DND-41 (cell line): Measurements from ENCODE around the gene EPHA1.

Experiments used
- EZH2 ChIP-seq: IDR thresholded peaks from 3 replicates; pipeline ENCODE4 v1.6.1; 2012; ENCODE audit warnings: borderline replicate concordance, low read depth, mild to moderate bottlenecking, moderate library complexity, low read length, inconsistent platforms; ENCODE audit not compliant: severe bottlenecking
- TF ChIP-seq, protein P1 (sequence below): IDR thresholded peaks from 2 replicates; pipeline ENCODE4 v1.5.1; 2012; ENCODE audit warnings: borderline replicate concordance, low read length, moderate library complexity, mild to moderate bottlenecking; ENCODE audit not compliant: poor library complexity, severe bottlenecking; ENCODE audit errors: extremely low read depth

- no peak for TF ChIP-seq EZH2
- TF ChIP-seq, protein P1, sequence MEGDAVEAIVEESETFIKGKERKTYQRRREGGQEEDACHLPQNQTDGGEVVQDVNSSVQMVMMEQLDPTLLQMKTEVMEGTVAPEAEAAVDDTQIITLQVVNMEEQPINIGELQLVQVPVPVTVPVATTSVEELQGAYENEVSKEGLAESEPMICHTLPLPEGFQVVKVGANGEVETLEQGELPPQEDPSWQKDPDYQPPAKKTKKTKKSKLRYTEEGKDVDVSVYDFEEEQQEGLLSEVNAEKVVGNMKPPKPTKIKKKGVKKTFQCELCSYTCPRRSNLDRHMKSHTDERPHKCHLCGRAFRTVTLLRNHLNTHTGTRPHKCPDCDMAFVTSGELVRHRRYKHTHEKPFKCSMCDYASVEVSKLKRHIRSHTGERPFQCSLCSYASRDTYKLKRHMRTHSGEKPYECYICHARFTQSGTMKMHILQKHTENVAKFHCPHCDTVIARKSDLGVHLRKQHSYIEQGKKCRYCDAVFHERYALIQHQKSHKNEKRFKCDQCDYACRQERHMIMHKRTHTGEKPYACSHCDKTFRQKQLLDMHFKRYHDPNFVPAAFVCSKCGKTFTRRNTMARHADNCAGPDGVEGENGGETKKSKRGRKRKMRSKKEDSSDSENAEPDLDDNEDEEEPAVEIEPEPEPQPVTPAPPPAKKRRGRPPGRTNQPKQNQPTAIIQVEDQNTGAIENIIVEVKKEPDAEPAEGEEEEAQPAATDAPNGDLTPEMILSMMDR: no peak
These were observed 3.5 kb upstream of the EPHA1 start for GRCh38 chr7:143411976-143412708.
